CD4-positive, CD25-positive, alpha-beta regulatory T cell (primary cell): ENCODE measurements around the gene GCNT3. TPM values are rescaled to one million over a fixed set of nuclear protein-coding genes. Genes with fewer than 3 reads are reported as not detected.
A peak's percentile ranks its signal among the peaks of the same experiment; 100 is the strongest.

Source experiments
- ATAC-seq, 2 donors: fragments of 150-1000 bp; cut with Tn5 transposase; one replicate each; pipeline ENCODE4 v1.10.0; 2021; ENCODE audit warnings: low read depth in 2 of 2, moderate number of reproducible peaks in 2 of 2, moderate library complexity in 1 of 2
- DNase-seq, 3 donors: peaks; one replicate each; pipeline versions ENCODE4 v3.0.0 to v3.0.0-alpha.2; 2012 to 2022; ENCODE audit warnings: mixed read lengths in 1 of 3
- H3K27ac ChIP-seq: one replicate; pipeline ENCODE4 v1.7.0; 2013; ENCODE audit warnings: mild to moderate bottlenecking, low read length; ENCODE audit not compliant: insufficient read depth, poor library complexity, severe bottlenecking
- H3K27me3 ChIP-seq: one replicate; pipeline ENCODE4 v1.7.0; 2013; ENCODE audit warnings: low read length; ENCODE audit not compliant: control insufficient read depth, insufficient read depth
- H3K36me3 ChIP-seq: one replicate; pipeline ENCODE4 v1.7.0; 2013; ENCODE audit warnings: mild to moderate bottlenecking, low read length, moderate library complexity; ENCODE audit not compliant: control insufficient read depth, insufficient read depth
- H3K4me1 ChIP-seq: 2 replicates; pipeline ENCODE4 v1.7.0; 2013; ENCODE audit warnings: mild to moderate bottlenecking, low read length; ENCODE audit not compliant: insufficient read depth, control insufficient read depth, poor library complexity, severe bottlenecking
- H3K4me3 ChIP-seq: one replicate; pipeline ENCODE4 v1.7.0; 2013; ENCODE audit warnings: low read depth, mild to moderate bottlenecking, low read length, moderate library complexity
- H3K9me3 ChIP-seq, 2 experiments: 1 replicate in 1 of 2; 2 replicates in 1 of 2; pipeline ENCODE4 v1.7.0; 2013; ENCODE audit warnings: low read length in 2 of 2, mild to moderate bottlenecking in 1 of 2, moderate library complexity in 1 of 2; ENCODE audit not compliant: control insufficient read depth in 2 of 2
- H3K27ac Mint-ChIP-seq, 3 donors: one replicate each; pipeline ENCODE4 v1.8.0; 2020 to 2022; ENCODE audit warnings: mild to moderate bottlenecking in 3 of 3, mixed read lengths in 3 of 3, moderate library complexity in 2 of 3
- H3K27me3 Mint-ChIP-seq: one replicate; pipeline ENCODE4 v1.8.0; 2022; ENCODE audit warnings: mild to moderate bottlenecking, mixed read lengths
- H3K36me3 Mint-ChIP-seq: one replicate; pipeline ENCODE4 v1.8.0; 2020; ENCODE audit warnings: mixed read lengths
- H3K4me1 Mint-ChIP-seq, 4 donors: one replicate each; pipeline ENCODE4 v1.8.0; 2020 to 2022; ENCODE audit warnings: mixed read lengths in 4 of 4, mild to moderate bottlenecking in 1 of 4
- H3K4me3 Mint-ChIP-seq, 4 donors: one replicate each; pipeline ENCODE4 v1.8.0; 2020 to 2022; ENCODE audit warnings: mild to moderate bottlenecking in 4 of 4, mixed read lengths in 4 of 4, moderate library complexity in 3 of 4
- H3K9me3 Mint-ChIP-seq, 7 donors: one replicate each; pipeline ENCODE4 v1.8.0; 2020 to 2022; ENCODE audit warnings: mixed read lengths in 7 of 7, mild to moderate bottlenecking in 3 of 7, moderate library complexity in 2 of 7
- polyA plus RNA-seq, 4 donors: library from polyadenylated mRNA; unstranded; fragments of 300-500 nt; fragmentation: Illumina TruSeq; gene quantifications; one replicate each; pipeline ENCODE4 v1.2.3, GENCODE V29; 2021
- total RNA-seq: library from RNA; stranded (reverse); gene quantifications from one replicate; pipeline ENCODE4 v1.2.3, GENCODE V29; 2022

GCNT3 gene
- total and polyA plus RNA-seq, 5 donors from 2014 or later = 0.32 TPM; not detected in 4

DNA sequence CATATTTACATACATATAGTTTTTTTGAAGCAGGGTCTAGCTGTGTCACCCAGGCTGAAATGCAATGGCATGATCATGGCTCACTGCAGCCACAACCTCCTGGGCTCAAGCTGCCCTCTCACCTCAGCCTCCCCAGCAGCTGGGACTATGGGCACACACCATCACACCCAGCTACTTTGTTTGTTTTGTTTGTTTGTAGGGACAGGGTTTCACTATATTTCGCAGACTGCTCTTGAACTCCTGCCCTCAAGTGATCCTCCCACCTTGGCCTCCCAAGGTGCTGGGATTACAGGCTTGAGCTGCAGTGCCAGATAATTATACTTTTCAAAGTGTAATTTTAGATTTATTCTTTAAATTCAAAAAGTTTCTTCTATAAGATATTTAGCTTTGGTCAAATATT, 35.5 kb downstream of the GCNT3 start:
- H3K27ac ChIP-seq = no peak overlapping the region
- DNase-seq = no peak
- Mint-ChIP-seq H3K27me3 (no peaks in the 10 kb centered on the region), H3K27ac (no peak overlapping the region), H3K36me3 (peaks cover 30% of the 10 kb centered on the region), H3K9me3 (no peaks in the 10 kb centered on the region), H3K4me3 (no peak overlapping the region), H3K4me1 (peaks cover 6 to 10% (median 7%) of the 10 kb centered on the region in 4 donors)
- no peak for ATAC-seq
- H3K9me3 ChIP-seq = no peaks in the 10 kb centered on the region
- H3K4me3 ChIP-seq = no peak overlapping the region
- peaks cover 65% of the 10 kb centered on the region for H3K36me3 ChIP-seq
- H3K27me3 ChIP-seq = no peaks in the 10 kb centered on the region
- no peaks in the 10 kb centered on the region for H3K4me1 ChIP-seq

DNA sequence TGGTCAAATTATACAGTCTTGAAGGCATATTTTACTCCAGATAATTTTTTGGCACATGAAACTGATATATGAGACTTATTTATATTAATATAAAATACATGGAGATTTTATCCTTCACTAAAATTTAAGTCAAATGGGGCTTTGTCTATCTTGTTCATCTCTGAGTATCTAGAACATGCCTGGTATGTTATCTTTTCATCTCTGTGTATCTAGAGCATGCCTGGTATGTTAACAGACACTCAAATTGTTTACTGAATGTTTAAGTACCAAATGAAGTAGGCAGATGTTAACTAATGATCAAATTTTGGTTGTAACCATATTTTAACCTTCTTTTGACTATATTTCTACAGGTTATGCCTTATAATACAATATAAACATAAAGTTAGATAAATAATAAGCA, 38.0 kb downstream of the GCNT3 start:
- Mint-ChIP-seq H3K4me1 (peaks cover 3 to 14% (median 10%) of the 10 kb centered on the region in 4 donors), H3K9me3 (peaks cover 0 to 3% (median 0%) of the 10 kb centered on the region in 7 donors), H3K27me3 (no peaks in the 10 kb centered on the region), H3K36me3 (peaks cover 36% of the 10 kb centered on the region), H3K27ac (no peak overlapping the region), H3K4me3 (no peak overlapping the region)
- no peak for DNase-seq
- ATAC-seq = no peak
- Histone ChIP-seq H3K9me3 (no peaks in the 10 kb centered on the region), H3K27me3 (no peaks in the 10 kb centered on the region), H3K4me1 (no peaks in the 10 kb centered on the region), H3K27ac (no peak overlapping the region), H3K36me3 (peaks cover 66% of the 10 kb centered on the region), H3K4me3 (no peak overlapping the region)

GRCh38 chr15:59654046-59654445, 42.5 kb downstream of the GCNT3 start:
- peaks cover 0 to 3% (median 0%) of the 10 kb centered on the region in 7 donors for H3K9me3 Mint-ChIP-seq
- Histone ChIP-seq H3K27ac (no peak overlapping the region), H3K36me3 (peaks cover 37% of the 10 kb centered on the region), H3K27me3 (no peaks in the 10 kb centered on the region), H3K9me3 (no peaks in the 10 kb centered on the region), H3K4me3 (no peak overlapping the region), H3K4me1 (peaks cover 25% of the 10 kb centered on the region)
- no peak for DNase-seq
- H3K4me1 Mint-ChIP-seq = peaks cover 1 to 23% (median 7%) of the 10 kb centered on the region in 4 donors
- H3K27me3 Mint-ChIP-seq = no peaks in the 10 kb centered on the region
- peaks cover 26% of the 10 kb centered on the region for H3K36me3 Mint-ChIP-seq
- no peak overlapping the region for H3K4me3 Mint-ChIP-seq
- no peak for ATAC-seq
- no peak overlapping the region for H3K27ac Mint-ChIP-seq

- Mint-ChIP-seq H3K27me3 (no peaks in the 10 kb centered on the region), H3K4me1 (peaks cover 12 to 22% (median 15%) of the 10 kb centered on the region in 4 donors), H3K9me3 (peaks cover 0 to 3% (median 0%) of the 10 kb centered on the region in 7 donors), H3K4me3 (peak within 1 kb of the TSS in 1 of 4 donors; percentile 60), H3K27ac (peak within 1 kb of the TSS in 2 of 3 donors; percentile 90 to 94), H3K36me3 (peaks cover 23% of the 10 kb centered on the region)
- peak; percentile 90 to 96 (median 94) for DNase-seq
- Histone ChIP-seq H3K4me3 (peak within 1 kb of the TSS; percentile 86), H3K27ac (peak within 1 kb of the TSS; percentile 86), H3K36me3 (peaks cover 21% of the 10 kb centered on the region), H3K9me3 (no peaks in the 10 kb centered on the region), H3K4me1 (peaks cover 25% of the 10 kb centered on the region), H3K27me3 (no peaks in the 10 kb centered on the region)
- ATAC-seq = peak; percentile 99 to 100
Measured at GRCh38 chr15:59656897-59657634, 45.5 kb downstream of the GCNT3 start, which contains the start of gene GTF2A2. TSS of gene GTF2A2 (minus strand) at chr15:59657515. CDS start at chr15:59652277, 5,238 bp downstream.

DNA sequence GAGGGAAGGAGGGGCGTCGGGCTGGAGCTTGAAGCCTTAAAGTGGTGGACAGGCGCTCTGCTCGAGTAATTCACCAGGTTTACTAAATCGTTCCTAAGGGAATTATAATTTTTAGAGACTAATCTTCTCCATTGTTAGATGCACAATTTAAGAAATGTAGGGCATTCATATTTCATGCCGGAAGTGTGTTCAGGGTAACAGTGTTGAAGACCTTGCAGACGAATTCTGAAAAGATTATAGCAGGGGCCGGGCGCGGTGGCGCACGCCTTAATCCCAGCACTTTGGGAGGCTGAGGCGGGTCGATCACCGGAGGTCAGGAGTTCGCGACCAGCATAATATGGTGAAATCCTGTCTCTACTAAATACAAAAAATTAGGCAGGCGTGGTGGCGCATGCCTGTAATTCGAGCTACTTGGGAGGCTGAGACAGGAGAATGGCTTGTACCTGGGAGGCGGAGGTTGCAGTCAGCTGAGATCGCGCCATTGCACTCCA, 46.1 kb downstream of the GCNT3 start:
- peak; percentile 5 to 9 for ATAC-seq
- peaks cover 0 to 1% (median 0%) of the 10 kb centered on the region in 7 donors for H3K9me3 Mint-ChIP-seq

GRCh38 chr15:59659366-59659765, 47.8 kb downstream of the GCNT3 start:
- no peak overlapping the region for H3K27ac Mint-ChIP-seq
- peak overlapping the region in 3 of 4 donors; percentile 46 to 59 (median 52) for H3K4me3 Mint-ChIP-seq
- peaks cover 30% of the 10 kb centered on the region for H3K36me3 ChIP-seq
- H3K27me3 ChIP-seq = no peaks in the 10 kb centered on the region
- peaks cover 6 to 22% (median 11%) of the 10 kb centered on the region in 4 donors for H3K4me1 Mint-ChIP-seq
- DNase-seq = no peak
- H3K9me3 ChIP-seq = no peaks in the 10 kb centered on the region
- no peaks in the 10 kb centered on the region for H3K9me3 Mint-ChIP-seq
- H3K4me1 ChIP-seq = peaks cover 25% of the 10 kb centered on the region
- H3K27me3 Mint-ChIP-seq = no peaks in the 10 kb centered on the region
- peaks cover 15% of the 10 kb centered on the region for H3K36me3 Mint-ChIP-seq
- H3K4me3 ChIP-seq = no peak overlapping the region
- no peak overlapping the region for H3K27ac ChIP-seq
- no peak for ATAC-seq

More for the DNA sequence above, 46.1 kb downstream of the GCNT3 start:
- peaks cover 25% of the 10 kb centered on the region for H3K4me1 ChIP-seq
- Mint-ChIP-seq H3K27ac (peak overlapping the region in 2 of 3 donors; percentile 90 to 94), H3K27me3 (no peaks in the 10 kb centered on the region), H3K4me3 (no peak overlapping the region), H3K36me3 (peaks cover 17% of the 10 kb centered on the region), H3K4me1 (peaks cover 9 to 22% (median 14%) of the 10 kb centered on the region in 4 donors)
- H3K27me3 ChIP-seq = no peaks in the 10 kb centered on the region
- peak overlapping the region; percentile 86 for H3K27ac ChIP-seq
- H3K36me3 ChIP-seq = peaks cover 21% of the 10 kb centered on the region
- H3K4me3 ChIP-seq = peak overlapping the region; percentile 86
- peak in 1 of 3 donors; percentile 3 for DNase-seq
- no peaks in the 10 kb centered on the region for H3K9me3 ChIP-seq

DNA sequence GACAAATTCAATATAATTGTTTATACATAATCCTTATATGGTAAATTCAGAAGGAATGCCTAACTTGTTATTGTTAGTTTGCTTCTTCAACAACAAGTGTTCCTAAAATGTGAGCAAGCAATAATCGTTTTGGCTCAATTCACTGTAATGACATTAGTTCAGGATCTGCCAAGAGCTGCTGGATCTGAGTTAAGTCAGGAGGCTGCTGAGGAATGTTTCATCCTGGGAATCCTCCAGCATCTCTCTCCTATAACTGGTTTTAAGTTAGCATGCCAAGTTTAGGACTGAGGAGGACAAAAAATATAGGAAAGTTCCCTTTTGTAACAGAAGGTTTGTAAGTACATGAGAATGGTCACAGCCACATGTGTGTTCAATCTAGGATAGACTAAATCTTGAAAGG, 50.7 kb downstream of the GCNT3 start:
- no peak overlapping the region for H3K4me3 Mint-ChIP-seq
- peaks cover 20% of the 10 kb centered on the region for H3K36me3 Mint-ChIP-seq
- ATAC-seq = no peak
- H3K4me1 Mint-ChIP-seq = peaks cover 9 to 22% (median 11%) of the 10 kb centered on the region in 4 donors
- no peaks in the 10 kb centered on the region for H3K27me3 Mint-ChIP-seq
- H3K36me3 ChIP-seq = peaks cover 51% of the 10 kb centered on the region
- no peaks in the 10 kb centered on the region for H3K9me3 ChIP-seq
- peak overlapping the region; percentile 1 for H3K27ac ChIP-seq
- DNase-seq = no peak
- no peaks in the 10 kb centered on the region for H3K27me3 ChIP-seq
- H3K4me3 ChIP-seq = no peak overlapping the region
- no peaks in the 10 kb centered on the region for H3K9me3 Mint-ChIP-seq
- no peak overlapping the region for H3K27ac Mint-ChIP-seq
- peaks cover 9% of the 10 kb centered on the region for H3K4me1 ChIP-seq
